Measurements from ENCODE around the gene COA3.
A peak's percentile ranks its signal among the peaks of the same experiment; 100 is the strongest.

Gene COA3, protein sequence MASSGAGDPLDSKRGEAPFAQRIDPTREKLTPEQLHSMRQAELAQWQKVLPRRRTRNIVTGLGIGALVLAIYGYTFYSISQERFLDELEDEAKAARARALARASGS

DNA sequence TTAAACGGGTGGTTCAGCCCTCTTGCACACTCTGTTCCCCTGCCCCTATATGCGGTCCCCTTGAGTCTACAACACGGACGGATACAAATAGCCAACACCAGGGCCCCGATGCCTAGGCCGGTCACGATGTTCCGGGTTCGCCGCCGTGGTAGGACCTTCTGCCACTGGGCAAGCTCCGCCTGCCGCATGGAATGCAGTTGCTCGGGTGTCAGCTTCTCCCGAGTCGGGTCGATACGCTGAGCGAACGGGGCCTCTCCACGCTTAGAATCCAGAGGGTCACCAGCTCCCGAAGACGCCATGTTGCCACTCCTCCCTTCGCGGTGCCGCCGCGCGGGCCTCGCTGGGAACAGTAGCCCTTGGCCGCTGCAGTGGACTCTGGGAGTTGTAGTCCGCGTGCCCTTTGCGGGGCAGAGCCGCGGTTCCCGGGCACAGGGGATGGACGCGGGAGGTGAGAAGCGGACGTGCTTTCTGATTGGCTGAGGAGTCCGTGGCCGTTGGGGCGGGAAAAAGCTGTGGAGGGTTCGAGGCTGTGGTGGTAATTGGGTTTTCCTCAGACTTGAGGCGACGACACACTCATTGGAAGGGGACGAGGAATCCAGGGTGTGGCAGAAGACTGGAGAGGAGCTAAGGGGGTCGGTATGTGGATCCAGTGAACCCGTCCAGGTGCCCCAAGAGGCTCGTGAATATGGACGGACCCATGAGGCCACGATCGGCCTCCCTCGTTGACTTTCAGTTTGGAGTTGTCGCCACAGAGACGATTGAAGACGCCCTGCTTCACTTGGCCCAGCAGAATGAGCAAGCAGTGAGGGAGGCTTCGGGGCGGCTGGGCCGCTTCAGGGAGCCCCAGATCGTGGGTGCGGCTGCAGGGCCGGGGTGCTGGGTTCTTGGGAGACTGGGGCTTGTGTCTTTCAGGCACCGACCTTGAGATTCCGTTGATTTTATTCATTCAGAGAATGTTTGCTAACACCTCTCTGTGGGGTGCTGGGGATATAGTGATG is at the start of gene COA3, which contains the start of gene CNTD1:
TSS of gene COA3 (minus strand) at position 322 of the 998 bp plus-strand sequence. CDS start at position 299, 23 bp downstream.
TSS of gene CNTD1 (plus strand) at position 479 of the 998 bp plus-strand sequence. CDS start at position 686, 207 bp downstream.
- peak; percentile 44 to 45 for DNase-seq (ENCODE audit: low read depth in 2 of 2)

DNA sequence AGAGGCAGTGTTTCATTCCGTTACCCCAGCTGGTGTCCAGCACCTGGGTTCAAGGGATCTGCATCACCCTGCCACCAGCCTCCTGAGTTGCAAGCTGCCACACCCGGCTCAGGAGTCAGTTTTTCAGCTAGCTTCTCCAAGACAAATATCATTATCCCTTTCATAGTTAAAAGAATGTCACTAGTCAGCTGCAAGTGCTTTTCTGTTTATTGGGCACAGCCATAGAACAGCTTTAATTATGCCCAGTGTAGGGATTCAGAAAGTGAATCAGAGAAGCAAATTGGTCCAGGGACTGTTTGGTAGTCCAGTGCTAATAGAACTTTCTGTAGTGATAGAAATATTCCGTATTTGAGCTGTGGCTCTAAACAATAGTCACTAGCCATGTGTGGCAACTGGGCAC is 49.6 kb upstream of the COA3 start:
- no peak for DNase-seq (ENCODE audit: low read depth in 2 of 2)

DNA sequence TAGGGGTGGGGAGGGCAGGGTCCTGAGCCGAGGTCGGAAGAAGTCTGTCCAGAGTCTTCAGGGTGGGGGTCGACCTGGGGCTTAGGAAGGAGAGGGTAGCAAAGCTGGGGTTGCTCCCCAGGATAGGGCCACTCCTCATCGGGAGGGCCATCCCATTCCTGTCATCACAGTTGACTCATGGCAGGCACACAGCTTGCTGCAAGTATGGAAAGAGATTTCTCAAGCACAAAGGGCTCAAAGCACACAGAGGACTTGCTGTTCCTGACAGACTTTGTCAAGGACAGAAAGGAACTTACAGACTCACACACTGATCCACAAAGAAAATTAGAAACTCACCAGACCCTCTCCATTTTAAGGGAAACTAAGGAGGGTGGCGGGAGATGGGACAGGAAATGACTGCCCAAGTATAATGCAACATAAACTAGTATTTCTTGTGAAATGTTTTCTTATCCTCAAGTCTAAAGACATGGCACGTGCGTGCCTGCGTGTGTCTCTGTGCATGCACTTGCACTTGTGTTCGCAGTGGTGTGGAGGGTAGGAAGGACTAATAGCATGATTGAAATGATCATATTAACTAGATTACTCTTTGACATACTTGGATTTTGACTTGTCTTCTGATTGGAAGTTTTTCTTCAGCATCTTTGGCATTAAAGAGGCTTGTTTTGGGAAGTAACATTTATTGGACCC is 48.2 kb upstream of the COA3 start:
- DNase-seq (ENCODE audit: low read depth in 2 of 2): no peak

DNA sequence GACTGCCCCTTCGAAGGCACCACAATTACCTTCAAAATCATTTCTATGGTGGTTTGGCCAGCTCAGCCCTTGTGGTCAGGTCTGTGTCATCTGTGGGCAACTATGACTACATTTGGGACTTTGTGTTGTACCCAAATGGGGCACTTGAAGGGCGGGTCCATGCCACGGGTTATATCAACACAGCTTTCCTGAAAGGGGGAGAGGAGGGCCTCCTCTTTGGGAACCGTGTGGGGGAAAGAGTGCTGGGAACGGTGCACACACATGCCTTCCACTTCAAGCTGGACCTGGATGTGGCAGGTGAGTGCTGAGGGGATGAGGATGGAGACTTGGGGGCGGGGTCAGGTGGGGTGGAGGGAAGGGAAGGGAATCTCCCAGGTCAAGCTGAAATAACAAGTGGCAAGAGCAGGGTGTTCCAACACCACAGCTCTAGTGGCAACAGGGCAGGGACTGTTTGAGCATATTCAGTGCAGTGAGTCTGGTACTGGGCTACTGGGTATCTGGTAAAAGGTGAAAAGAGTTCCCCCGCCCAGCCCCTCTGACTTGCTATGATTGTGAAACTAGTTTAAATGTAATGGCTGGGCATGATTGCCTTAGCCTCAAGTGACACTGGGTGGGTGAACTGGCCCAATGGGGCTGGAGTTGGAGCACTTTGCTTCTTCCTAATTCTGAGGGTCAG is 47.6 kb upstream of the COA3 start:
- DNase-seq (ENCODE audit: low read depth in 2 of 2): no peak

DNA sequence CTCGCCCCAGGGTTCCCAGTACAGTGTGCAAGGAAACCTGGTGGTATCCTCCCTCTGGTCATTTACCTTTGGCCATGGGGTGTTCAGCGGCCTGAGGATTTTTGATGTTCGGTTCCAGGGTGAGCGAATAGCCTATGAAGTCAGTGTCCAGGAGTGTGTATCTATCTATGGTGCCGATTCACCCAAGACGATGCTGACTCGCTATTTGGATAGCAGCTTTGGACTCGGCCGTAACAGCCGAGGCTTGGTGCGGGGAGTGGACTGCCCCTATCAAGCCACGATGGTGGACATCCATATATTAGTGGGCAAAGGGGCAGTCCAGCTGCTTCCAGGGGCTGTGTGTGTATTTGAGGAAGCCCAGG is 47.0 kb upstream of the COA3 start:
- DNase-seq (ENCODE audit: low read depth in 2 of 2): no peak

DNA sequence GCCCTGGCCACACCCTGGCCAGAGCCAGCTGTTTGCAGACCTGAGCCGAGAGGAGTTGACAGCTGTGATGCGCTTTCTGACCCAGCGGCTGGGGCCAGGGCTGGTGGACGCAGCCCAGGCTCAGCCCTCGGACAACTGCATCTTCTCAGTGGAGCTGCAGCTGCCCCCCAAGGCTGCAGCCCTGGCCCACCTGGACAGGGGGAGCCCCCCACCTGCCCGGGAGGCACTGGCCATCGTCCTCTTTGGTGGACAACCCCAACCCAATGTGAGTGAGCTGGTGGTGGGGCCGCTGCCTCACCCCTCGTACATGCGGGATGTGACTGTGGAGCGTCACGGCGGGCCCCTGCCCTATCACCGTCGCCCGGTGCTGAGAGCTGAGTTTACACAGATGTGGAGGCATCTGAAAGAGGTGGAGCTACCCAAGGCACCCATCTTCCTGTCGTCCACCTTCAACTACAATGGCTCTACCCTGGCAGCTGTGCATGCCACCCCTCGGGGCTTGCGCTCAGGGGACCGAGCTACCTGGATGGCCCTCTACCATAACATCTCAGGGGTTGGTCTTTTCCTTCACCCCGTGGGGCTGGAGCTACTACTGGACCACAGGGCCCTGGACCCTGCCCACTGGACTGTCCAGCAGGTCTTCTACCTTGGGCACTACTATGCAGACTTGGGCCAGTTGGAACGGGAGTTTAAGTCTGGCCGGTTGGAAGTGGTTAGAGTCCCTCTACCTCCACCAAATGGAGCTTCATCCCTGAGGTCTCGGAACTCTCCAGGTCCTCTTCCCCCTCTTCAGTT is 46.5 kb upstream of the COA3 start:
- DNase-seq (ENCODE audit: low read depth in 2 of 2): no peak

DNA sequence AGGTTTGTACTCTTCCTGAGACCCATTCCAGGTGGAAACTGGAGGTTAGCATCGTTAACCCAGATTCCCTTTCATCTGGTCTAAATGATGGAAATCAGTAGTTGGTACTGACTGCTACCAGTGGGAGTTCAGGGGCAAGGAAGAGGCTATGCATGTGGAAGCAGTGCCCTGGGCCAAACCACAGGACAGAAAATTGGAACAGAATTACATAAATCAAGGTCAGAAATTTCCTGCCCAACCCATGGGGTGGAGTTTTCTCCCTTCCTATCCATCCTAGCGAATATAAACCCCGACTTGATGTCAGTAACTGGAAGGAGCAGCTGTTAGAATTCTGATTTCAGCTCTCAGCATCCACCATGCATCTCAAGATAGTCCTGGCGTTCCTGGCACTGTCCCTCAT is 45.8 kb upstream of the COA3 start, which contains the start of gene AOC2:
TSS of gene AOC2 (plus strand) at position 310 of the 400 bp plus-strand sequence. CDS start at position 357, 47 bp downstream.
- DNase-seq (ENCODE audit: low read depth in 2 of 2): no peak

DNA sequence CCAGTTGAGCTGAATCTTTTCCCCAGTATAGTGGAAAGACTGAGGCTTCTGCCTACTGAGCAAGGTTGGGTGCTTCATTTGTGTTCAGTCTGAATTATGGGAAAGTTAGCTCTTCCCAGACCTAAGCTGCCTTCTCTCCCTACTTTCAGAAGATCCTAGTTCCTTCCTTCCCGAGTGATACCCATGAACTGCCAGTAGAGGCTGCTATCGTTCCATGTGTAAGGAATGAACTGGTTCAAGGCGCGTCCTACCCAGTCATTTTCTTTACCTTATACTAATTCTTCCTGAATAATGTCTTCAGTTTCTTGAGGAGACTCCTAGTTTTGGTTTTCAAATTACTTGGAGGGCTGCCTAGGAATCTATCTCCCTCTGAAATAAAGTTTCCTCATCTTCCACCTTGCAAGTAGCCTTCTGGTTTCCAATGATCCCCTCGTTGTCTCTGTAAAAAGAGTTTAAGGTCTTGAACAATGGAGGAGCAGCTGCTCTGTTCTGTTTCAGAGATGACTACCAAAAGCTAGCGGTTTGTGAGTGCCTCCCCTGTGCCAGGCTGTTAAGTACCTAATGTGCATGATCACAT is 44.9 kb upstream of the COA3 start:
- no peak for DNase-seq (ENCODE audit: low read depth in 2 of 2)

DNA sequence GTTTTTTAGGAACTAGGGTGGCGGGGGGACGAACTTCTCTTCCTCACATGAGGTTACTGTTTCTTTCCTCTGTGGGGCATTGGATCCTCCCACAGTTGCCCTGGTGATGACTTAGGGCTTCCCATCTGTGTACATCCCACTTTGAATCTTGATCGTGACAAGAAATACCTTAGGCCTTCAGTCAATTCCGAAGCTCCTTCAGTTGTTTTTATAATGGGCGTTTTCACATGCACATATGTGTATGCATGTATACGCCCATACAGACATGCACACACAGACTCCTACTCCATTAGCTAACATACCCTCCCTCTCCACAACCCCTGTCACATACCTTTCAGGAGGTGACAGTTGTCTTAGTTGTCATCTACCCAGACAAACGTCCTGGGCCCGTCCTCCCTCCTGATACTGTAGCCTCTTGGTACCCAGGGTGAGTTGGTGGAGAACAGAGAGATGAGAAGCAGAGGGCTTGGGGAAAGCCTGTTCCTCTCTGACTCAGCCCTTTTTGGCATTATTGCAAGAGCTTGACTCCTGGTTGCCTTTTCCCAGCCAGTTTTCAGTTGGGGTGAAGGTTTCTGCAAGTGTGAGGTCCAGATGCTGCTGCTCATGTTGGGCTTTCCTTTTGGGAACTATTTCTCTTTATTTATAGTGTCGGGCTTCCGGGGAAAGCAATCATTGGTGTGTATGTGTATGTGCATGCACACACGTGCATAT is 43.6 kb upstream of the COA3 start:
- no peak for DNase-seq (ENCODE audit: low read depth in 2 of 2)

DNA sequence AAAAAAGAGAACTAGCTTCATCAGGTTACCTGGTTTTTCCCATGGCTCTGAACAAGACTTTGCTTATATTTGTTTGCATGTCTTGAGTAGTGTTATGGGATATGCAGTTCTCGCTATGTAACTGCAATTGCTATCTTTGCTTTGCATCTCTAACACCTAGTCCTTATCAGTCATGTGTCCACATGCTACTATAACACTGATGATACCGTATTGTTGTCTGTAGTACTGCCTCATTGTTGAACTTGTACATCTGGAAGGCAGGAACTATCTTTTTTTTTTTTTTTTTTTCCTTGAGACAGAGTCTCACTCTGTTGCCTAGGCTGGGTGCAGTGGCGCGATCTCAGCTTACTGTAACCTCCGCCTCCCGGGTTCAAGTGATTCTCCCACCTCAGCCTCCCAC is 37.2 kb upstream of the COA3 start:
- no peak for DNase-seq (ENCODE audit: low read depth in 2 of 2)

DNA sequence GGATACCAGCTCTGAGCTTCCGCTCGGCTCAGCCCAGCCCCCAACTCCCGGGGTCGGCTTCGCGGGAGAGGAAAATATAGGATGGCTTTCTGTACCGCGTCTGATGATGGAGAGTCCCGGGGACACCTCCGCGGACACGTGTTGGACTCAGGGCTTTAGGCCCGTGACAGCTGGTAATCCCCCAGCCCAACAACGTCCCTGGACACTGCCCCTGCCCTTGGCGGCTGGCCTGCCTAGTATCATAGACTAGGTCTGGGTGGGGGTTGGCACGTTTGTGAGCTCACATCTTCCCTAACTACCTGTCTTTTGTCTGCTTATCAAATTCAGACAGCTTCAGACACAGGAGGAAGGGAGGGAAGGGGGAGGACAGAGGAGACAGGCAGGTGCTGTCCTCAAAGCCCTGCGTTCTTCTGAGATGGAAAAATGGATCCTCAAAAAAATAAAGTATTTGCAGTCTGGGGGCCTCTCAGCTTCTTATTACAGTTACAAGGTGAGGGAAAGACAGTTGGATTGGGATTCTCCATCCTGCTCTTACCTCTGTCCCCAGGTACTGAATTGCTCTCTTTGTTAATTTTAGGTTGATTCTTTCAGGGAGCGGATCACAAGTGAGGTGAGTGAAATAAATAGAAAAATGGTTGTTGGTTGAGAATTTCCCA is 35.4 kb upstream of the COA3 start:
- no peak for DNase-seq (ENCODE audit: low read depth in 2 of 2)

DNA sequence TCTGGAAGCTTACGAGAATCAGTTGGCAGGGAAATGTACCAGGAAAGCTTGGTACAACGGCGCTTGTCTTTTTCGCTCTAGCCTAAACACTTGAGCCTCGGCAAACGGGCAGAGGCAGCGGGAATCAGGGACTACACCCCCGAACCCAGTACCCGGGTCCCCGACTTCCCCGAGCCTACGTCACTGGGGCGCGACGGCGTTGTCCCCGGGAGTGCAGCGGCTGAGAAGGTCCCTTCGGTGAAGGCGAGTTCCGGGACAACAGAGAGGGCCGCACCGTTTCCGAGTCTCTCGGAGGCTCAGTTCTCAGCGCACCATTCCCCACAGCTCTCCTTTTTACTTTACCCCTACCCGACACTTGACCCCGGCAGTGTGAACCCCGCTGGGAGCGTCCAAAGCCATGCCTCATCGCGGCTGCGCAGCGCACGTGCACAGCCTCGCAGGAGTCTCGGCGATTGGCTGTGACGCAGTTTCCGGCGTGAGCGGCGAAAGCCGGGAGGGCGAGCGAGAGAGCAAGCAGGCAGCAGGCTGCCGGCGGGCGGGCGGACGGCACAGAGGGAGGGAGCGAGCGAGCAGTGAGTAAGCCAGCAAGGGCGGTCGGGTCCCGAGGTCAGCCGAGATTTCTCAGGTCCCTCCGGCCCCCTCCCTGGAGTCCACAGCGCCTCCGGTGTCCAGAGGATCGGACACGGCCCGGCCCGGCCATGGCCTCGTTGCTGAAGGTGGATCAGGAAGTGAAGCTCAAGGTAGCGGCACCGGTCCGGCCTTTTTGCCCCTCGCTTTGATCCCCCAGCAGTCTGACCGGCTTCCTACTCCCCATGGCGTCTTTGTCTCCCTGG is 34.6 kb upstream of the COA3 start, which contains the start of gene PSME3:
TSS of gene PSME3 (plus strand) at position 464 of the 833 bp plus-strand sequence. CDS start at position 699, 235 bp downstream.
- DNase-seq (ENCODE audit: low read depth in 2 of 2): peak; percentile 80 to 81

DNA sequence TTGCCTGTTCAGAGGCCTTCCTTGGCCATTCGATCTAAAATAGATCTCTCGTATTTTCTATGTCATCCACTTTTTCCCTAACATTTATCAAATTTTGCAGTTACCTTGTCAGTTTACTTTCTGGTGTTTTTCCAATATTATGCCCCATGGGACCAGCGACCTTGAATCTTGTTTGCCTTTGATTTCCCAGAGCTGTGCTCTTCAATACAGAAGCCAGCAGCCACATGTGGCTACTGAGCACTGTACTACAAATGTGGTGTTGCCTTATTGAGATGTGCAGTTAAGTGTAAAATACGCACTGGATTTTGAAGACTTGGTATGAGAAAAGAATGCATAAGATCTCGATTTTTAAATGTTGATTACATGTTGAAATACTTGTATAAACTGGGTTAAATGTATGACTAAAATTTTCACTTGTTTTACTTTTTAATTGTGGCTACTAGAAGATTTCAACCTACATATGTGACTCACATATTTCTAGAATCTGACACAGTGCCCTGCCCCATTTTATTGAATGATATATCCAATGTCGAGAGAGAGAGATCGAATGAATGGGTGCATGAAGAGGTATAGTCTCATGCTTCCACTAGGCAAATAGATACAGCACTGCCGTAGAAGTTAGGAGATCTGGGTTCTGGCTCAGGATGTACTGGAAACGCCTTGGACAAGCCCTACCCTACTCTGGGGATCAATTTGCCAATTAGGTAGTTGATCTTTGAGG is 33.9 kb upstream of the COA3 start:
- no peak for DNase-seq (ENCODE audit: low read depth in 2 of 2)

DNA sequence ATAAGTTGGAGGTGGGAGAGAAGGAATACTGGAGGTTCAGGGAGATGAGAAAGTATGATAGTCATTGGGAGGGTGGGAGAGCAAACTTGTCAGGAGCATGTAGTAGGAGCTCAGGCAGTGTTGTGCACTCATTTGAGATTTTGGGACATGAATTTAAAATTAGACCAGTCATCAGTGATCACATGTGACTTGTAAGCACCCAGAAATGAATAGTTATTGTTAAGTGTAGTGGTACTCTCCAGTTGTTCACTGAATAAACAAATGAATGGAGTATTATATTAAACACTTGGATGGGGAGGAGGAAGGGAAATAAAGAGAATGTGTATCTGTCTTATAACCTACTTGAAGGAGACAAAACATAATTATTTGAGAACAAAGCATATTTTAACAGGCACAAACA is 32.5 kb upstream of the COA3 start:
- no peak for DNase-seq (ENCODE audit: low read depth in 2 of 2)

DNA sequence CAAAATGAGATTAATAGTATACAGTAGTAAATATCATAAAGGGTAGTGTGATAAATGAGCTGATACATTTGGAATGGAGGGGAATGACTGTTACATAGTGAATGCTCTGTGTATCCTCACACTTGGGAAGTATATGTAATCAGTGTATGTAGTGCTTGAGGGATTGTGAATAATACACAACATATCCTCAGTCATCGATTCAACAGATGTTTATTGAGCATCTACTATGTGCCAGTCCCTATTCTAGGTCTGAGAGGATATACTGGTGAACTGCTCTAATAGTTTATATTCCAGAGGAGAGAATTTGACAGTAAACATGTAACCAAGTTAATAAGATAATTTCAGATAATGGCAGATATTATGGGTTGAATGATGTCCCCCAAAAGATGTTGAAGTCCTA is 29.0 kb upstream of the COA3 start:
- no peak for DNase-seq (ENCODE audit: low read depth in 2 of 2)

DNA sequence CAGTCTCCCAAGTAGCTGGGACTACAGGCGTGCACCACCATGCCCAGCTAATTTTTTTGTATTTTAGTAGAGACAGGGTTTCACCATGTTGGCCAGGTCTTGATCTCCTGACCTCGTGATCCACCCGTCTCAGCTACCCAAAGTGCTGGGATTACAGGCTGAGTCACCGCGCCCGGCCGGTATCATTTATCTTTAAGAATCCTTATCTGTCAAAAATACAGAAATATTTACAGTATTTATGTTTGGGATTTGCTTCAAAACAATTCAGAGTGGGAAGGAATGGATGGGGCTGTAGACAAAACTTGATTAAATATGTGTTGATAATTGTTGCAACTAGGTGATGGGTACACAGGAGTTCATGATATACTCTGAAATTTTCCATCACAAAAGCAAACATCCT is 22.7 kb upstream of the COA3 start:
- DNase-seq (ENCODE audit: low read depth in 2 of 2): no peak

DNA sequence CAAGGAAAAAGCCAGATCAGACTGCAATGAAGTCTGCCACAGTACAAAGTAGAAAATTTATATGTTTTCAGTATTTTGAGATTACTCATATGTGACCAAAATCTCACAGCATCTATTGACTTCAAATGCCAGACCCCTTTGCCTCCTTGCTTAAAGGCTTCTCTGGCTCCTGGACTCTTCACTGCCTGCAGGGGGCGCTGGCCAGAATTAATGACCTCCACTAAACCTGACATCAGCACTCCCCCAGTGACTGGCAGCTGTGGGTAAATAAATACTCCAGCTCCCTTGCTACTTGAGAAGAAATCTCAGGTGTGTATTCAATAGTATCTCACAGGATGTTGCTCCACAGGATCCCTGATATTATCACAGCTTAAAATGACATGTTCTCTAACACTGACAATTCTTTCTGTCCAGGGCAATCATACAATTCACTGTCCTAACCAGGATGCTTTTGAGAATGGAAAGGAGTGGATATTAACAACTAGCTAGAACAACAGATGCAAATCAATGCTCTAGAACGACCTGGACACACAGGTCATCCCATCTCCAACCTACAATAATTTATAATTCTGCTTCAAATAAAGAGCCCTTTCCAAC is 21.5 kb upstream of the COA3 start:
- peak; percentile 14 to 37 for DNase-seq (ENCODE audit: low read depth in 2 of 2)
